Epithelial cell of esophagus (primary cell): ENCODE measurements around the gene DBP.

Source experiments
- DNase-seq: peaks from one replicate; pipeline ENCODE4 v3.0.0; 2010; ENCODE audit warnings: low read depth
- H3K4me3 ChIP-seq: 2 replicates; pipeline ENCODE4 v1.5.1; 2011; ENCODE audit warnings: mild to moderate bottlenecking, low read length, control low read depth
- TF ChIP-seq, protein P1 (sequence below): IDR thresholded peaks from 2 replicates; pipeline ENCODE4 v1.5.1; 2011; ENCODE audit warnings: low read depth, mild to moderate bottlenecking, low read length, control low read depth, inconsistent platforms; ENCODE audit not compliant: insufficient read depth; ENCODE audit errors: missing control alignments

Gene DBP

DNA sequence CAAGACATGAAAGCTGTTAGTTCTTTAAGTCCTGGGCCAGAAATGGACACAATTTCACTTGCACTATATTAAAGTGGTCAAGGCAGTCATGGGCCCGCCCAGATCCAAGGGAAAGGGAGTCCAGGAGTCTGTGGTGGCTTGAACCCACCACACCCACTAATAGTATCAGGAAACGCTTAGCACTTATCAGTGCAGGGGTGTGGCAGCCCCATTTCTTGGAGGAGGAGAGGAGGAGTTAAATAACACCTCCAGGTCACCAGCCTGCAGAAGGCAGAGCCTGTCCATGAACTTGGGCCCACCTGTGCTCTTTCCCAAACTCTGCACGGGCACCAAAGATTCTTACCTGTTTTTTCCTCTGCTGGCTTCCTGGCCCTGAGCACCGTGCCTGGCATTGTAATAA, 41.0 kb upstream of the DBP start:
- TF ChIP-seq, protein P1, sequence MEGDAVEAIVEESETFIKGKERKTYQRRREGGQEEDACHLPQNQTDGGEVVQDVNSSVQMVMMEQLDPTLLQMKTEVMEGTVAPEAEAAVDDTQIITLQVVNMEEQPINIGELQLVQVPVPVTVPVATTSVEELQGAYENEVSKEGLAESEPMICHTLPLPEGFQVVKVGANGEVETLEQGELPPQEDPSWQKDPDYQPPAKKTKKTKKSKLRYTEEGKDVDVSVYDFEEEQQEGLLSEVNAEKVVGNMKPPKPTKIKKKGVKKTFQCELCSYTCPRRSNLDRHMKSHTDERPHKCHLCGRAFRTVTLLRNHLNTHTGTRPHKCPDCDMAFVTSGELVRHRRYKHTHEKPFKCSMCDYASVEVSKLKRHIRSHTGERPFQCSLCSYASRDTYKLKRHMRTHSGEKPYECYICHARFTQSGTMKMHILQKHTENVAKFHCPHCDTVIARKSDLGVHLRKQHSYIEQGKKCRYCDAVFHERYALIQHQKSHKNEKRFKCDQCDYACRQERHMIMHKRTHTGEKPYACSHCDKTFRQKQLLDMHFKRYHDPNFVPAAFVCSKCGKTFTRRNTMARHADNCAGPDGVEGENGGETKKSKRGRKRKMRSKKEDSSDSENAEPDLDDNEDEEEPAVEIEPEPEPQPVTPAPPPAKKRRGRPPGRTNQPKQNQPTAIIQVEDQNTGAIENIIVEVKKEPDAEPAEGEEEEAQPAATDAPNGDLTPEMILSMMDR: no peak
- H3K4me3 ChIP-seq: no peak overlapping the region
- DNase-seq: peak; percentile 23

DNA sequence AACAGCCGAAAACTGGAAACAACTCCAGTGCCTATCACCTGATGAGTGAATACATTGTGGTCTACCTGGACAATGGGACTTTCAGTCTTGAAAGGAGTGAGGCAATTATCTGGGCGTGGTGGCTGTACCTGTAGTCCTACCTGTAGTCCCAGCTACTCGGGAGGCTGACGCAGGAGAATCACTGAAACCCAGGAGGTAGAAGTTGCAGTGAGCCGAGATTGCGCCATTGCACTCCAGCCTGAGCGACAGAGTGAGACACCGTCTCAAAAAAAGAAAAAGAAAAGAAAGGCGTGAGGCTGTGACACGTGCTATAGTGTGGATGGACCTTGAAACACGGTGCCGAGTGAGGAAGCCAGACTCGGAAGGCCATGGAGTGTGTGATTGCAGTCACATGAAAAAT, 39.7 kb upstream of the DBP start:
- DNase-seq: peak; percentile 92
- TF ChIP-seq, protein P1: no peak
- no peak overlapping the region for H3K4me3 ChIP-seq

DNA sequence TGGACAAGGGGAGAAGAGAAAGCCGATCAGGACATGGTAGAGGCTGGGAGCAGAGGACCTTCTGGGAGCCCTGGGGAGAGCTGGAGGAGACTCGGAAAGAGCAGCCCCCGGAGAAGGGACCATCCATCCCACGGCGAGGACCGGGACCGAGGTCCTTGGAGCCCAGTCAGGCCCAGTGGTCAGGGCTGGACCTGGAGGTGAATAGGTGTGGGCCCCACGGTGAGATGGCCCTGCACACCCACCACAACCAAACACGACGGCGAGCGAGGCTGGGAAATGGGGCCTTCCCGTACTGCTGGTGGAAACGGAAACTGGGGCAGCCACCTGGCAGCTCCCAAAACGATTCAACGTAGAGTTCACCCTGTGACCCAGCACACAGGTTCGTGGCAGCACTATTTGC, 39.3 kb upstream of the DBP start:
- TF ChIP-seq, protein P1: no peak

DNA sequence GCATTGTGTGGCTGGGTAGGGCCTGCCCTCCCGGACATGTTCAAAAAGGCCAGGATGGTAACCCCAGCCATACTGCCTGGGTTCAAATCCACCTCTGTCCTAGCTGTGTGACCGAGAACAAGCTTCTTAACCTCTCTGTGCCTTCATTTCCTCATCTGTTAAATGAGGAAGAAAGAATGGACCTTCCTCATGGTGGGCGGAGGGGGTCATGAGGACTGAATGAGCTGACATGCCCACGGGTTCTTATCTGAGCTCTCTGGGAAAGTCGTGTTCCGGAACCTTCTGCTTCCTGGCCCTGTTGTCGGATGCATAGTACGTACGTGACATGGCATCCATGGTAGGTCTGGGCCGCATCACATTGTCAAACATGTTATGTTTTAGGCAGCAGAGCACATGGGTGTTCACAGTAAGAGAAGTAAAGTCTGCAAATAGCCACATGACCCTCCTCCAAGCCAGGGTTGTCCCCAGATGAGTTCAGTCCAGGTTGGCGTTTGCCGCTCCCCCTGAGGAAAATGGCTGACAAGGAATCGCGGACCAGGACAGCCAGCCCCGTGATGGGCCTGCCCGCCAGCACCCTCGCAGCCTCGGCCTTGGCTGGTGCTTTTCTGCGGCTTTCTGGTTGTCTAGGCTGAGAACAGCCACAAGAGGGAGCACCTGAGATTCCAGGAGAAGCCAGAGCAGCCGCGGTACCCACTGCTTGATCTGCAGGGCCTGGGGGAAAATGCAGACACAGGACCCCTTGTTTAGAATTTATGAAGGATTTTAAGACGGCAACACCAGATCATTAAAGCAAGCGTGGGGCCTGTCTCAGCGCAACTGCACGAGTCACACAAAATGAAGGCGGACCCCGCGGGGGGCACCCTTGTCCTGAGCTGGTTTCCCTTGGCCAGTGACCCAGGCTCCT, 38.0 kb upstream of the DBP start:
- TF ChIP-seq, protein P1: peak; percentile 93
- H3K4me3 ChIP-seq: no peak overlapping the region
- DNase-seq: peak; percentile 80

More for the DNA sequence above, 39.3 kb upstream of the DBP start:
- no peak for DNase-seq
- H3K4me3 ChIP-seq: no peak overlapping the region

DNA sequence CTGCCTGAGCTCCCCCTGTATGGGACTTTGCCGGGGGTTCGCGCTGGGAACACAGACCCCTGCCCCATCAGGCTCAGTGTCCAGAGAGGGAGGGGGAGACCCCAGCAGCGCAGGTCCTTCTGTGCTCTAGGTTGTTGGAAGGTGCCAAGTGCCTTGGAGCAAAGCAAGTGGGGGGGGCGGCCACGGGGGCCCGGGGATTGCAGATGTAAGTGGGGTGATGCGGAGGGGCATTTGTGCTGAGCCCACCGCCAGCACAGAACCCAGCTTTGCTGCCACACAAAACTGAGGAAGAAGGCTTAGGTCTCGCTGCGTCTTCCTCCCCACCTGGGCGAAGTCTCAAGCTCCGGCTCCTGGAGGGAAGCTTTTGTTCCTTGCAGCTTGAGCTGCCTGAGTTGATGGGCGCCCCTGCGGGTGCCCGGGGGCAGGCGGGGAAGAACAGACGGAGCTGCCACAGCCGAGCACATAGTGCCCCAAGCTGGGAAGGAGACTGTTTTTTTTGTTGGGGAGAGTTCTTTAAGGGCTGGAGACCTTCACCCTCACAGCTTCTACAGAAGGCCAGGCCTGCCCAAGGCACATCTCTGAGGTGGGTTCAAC, 37.1 kb upstream of the DBP start:
- TF ChIP-seq, protein P1: no peak
- no peak overlapping the region for H3K4me3 ChIP-seq
- no peak for DNase-seq

DNA sequence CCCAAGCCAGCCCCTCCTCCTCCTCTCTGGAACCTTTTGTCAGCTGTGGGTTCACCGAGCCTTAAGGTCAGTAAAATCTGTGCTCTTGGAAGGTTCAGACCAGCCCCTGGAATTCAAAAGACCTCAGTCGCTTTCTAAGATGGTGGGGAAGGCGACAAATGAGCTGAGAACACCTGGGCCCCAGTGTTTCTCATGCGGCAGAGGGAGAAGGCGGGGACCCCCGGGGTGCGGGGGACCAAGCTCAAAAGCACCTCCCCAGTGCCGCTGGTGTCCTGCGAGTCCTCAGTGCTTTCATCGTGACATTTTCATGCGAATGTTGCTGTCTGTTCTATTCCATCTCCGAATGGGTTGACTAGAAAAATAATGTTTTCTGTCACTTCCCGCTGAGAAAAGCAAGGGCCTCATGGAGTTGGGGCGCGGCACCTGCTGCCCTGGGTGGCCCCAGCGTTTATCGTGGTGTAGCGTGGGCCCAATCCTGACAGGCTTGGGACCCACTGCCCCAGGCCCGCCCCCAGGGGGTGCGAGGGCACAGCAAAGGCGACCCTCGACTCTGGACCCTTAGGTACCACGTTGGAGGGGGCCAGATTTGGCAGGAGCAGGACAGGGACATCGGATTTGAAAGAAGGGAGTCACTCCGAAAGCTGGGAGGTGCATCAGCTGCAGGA, 36.4 kb upstream of the DBP start:
- TF ChIP-seq, protein P1: no peak
- H3K4me3 ChIP-seq: no peak overlapping the region
- no peak for DNase-seq

DNA sequence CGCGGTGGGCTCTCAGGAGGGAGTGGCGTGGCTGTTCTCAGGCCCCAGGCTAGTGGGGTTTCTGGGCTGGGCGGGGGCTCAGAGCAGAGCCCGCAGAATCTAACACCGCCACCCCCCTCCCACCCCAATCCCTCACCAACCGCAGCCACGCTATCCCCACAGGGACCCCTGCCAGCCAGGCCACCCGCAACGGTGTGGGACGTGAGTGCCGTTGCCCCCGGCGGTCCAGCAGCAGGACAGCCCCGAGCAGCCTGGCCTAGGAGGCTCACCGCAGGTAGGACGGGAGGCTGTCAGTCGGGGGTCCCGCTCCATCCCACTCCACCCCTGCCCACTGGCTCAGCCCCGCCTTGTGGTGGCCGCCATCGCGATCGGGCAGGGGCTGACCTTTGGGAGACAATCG, 35.8 kb upstream of the DBP start, which contains the start of gene NTN5:
NTN5 (minus strand) TSS at position 24 of the 400 bp plus-strand sequence. CDS start 2,031 bp downstream, outside the sequence.
- no peak for DNase-seq
- TF ChIP-seq, protein P1: no peak
- no peak within 1 kb of the TSS for H3K4me3 ChIP-seq
